HG02840 (cell line): ENCODE data around the gene NPR3.

Experiments
- ATAC-seq: cut with Tn5 transposase; IDR thresholded peaks from one replicate; pipeline ENCODE4 v1.9.1; 2021; ENCODE audit warnings: mild to moderate bottlenecking, moderate library complexity, moderate number of reproducible peaks; ENCODE audit not compliant: unreplicated experiment, low FRiP score

NPR3 gene, protein sequence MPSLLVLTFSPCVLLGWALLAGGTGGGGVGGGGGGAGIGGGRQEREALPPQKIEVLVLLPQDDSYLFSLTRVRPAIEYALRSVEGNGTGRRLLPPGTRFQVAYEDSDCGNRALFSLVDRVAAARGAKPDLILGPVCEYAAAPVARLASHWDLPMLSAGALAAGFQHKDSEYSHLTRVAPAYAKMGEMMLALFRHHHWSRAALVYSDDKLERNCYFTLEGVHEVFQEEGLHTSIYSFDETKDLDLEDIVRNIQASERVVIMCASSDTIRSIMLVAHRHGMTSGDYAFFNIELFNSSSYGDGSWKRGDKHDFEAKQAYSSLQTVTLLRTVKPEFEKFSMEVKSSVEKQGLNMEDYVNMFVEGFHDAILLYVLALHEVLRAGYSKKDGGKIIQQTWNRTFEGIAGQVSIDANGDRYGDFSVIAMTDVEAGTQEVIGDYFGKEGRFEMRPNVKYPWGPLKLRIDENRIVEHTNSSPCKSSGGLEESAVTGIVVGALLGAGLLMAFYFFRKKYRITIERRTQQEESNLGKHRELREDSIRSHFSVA

DNA sequence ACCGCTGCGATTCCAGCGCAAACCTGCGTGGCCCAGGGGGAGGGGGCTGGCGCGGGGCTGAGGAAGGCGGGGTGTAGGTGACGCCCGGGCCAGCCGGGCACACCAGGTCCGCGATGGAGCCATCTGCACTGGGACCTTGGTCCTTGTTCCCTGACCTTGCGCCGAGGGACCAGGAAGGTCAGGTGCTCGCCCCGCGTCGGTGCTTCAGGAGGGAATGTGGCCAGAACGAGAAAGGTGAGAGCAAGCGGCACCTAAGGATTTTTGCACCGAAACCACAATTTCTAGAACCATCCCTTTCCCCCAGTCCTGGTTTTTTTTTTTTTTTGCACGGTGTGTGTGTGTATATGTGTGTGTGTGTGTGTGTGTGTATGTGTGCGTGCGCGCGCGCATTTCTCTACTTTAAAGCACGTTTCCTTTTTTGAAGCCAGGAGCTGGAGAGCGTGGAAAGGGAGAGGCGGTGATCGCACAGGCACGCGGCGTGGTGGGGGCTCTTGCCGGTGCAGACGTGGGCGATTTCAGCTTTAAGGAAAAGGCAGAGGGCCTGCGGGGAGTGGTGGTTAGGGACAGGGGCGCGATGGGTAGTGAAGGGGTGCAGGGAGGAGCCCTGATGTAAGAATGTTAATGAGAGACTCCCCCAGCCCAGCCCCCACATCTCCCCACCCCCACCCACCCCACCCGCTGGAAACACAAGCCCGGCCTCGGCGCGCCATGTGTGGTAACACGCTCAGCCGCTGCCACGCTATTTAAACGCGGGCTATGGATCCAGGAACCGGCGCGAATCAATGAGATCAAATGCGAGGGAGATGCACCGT is at the start of gene NPR3:
Gene NPR3, plus strand, starts transcription at position 772 of the 812 bp plus-strand sequence. CDS start 456 bp downstream, outside the sequence.
- ATAC-seq = no peak

DNA sequence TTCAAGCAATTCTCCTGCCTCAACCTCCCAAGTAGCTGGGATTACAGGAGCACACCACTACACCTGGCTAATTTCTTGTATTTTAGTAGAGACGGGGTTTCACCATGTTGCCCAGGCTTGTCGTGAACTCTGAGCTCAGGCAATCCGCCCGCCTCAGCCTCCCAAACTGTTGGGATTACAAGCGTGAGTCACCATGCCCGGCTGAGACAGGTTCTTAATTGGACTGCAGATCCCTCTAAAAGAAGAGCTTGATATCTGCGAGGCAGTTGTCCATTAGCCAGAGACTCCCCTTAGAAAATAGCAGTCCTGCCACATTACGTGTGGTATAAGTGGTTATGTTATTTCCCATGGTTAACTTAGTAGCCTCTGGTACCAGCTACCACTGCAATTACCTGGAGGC is 46.6 kb upstream of the NPR3 start:
- no peak for ATAC-seq

DNA sequence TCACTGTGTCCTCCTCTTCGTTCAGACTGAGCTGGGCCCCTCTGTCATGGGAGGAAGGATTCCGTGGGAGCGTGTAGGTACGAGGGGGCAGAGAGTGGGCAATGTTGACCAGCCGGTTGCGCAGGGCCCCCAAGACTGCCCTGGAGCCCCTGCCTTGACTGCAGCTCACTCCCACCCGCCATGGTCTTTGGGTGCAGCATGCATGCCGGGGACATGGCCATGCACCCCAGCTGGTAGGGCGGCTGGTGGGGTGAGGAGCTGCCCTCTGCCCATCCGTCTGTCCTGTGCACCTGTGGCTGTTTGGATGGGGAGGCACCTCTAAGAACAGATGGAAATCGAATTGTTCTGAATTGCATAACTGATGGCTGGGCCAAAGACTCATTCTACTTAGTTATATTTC is 42.6 kb upstream of the NPR3 start:
- no peak for ATAC-seq

DNA sequence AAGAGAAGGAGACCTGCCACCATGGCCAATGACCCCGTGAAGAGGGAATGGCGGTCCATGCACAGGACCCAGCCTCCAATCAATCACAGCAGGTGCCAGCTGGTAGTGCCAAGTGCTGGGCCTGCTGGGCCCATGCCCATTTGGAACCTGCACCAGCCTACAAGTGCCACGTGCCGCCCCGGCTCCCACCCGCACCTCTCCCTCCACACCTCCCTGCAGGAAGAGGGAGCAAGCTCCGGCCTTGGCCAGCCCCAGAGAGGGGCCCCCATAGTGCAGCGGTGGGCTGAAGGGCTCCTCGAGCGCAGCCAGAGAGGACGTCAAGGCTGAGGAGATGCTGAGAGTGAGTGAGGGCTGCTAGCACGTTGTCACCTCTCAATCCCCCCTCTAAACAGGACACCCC is 37.8 kb upstream of the NPR3 start:
- ATAC-seq = no peak

DNA sequence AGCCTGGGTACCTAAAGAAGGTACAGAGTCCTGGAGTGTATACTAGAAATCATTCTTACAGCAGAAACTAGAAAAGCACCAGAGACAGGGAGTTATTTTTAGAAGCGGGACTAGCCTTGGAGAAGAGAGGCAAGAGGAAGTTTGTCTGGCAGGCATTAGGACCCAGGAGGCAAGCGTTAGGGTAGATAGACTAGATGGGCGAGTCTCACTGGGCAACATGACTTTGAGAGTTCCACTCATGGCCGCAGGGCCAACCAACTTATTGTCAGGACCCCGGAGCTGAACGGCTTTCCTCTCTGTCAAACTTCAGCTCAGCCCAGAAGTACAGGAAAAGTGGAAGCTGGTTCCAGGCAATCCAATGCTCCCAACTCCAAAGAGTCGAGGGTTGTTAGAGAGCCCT is 34.1 kb upstream of the NPR3 start:
- ATAC-seq = no peak

DNA sequence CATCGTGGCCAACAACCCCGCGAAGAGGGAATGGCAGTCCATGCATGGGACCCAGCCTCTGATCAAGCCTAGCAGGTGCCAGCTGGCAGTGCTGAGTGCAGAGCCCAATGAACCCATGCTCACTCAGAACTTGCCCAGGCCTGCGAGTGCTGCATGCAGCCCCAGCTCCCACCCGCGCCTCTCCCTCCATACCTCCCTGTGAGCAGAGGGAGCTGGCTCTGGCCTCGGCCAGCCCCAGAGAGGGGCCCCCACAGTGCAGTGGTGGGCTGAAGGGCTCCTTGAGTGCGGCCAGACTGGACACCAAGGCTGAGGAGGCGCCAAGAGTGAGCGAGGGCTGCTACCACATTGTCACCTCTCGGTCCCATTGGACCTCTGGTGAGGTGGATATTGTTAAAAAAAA is 32.6 kb upstream of the NPR3 start:
- ATAC-seq = no peak

DNA sequence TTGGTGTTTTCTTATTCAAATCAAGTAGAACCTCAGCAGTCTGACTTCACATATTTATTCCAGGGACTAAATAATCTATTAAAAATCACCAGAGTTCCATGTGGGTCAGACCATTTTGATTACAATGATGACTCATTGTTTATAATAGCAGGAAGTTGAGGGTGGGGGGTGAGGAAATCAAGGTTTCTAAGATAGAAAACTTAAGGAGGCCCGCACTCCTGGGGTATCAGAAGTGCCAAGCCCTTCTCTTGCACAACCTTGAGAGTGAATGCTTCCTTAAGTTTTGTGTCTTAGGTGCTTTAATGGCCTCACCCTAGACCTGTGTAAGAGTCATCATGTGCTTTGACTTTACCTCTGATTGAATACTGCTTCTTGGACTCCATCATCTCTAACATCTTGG is 31.9 kb upstream of the NPR3 start:
- no peak for ATAC-seq

DNA sequence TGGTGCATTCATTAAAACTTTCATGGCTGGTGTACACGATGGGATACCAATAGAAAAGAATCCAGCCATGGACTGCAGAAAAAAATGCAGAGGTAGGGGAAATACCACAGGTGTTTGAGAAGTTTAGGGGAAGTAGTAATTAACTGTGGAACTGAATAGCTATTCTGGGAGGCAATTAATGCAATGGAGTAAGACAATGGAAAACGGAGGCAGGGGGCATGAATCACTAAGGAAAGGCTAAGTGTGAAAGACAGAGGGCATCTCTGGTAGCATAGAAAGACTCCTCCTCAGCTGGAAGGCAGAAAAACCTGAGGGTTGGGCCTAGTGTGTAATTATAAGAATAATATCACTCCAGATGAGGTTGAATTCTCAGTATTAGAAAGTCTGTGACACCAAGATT is 30.9 kb upstream of the NPR3 start:
- ATAC-seq = no peak

DNA sequence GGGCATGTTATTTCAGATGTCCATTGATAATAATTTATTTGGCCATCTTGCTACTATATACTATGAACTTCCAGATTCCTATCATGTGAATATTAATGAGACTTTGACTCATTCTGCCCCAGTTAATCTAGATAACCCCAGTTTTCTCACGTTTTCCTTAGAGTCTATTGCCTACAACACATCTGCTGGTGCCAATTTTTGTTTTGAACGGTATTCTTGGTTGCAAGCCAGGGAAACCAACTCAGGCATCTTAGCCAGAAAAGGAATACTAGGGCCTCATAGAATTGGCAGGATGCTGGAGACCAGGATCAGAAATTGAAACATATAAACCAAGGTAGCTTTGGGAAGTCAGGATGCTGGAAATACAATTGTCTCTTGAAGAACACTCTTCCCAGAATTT is 28.0 kb upstream of the NPR3 start:
- ATAC-seq = no peak

DNA sequence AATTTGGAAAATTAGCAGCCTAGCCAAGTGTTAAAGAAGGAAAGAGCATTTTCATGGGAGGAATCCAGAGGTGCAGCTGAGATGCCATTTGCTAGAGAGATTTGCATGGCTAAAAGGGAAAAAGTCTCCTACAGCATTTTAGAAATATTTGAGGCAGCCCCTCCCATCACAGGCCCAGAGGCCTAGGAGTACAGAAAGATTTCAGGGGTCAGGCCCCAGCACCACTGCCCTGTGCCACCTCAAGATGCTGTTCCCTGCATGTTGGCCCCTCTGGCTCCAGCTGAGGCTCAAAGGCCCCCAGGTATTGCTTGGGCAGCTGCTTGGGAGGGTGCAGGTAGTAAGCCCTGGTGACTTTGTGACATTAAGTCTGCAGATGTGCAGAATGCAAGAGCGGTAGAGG is 26.9 kb upstream of the NPR3 start:
- no peak for ATAC-seq

DNA sequence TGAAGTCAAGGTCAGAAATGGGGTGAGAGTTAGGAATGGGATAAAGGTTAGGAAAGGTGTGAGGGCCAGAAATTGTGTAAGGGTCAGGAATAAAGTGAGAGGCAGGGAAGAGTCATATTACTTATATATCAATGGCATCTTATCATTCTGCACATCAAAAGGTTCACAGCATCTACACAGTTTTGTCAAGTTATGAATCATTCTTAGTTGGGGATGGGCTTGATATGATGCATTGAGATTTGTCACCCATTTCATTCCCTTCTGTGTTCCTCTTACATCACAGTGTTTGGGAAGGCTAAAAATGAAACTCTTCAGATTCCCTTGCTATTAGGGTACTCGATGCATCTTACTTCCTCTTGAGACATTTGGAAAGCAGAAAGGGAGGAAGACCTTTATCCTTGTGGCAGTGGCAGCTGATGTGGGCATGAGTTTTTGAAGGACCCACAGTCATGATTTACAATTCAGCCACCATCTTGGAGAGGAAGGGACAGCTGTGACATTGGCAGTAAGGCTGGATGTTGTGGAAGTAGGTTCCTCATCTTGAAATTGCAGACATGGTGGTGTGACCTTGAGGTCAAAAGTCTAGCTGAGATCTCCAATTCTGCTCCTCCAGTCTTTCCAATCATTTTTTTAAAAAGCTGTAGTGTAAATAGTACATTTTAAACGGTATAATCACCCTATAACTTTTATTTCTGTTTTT is 24.2 kb upstream of the NPR3 start:
- ATAC-seq = no peak

DNA sequence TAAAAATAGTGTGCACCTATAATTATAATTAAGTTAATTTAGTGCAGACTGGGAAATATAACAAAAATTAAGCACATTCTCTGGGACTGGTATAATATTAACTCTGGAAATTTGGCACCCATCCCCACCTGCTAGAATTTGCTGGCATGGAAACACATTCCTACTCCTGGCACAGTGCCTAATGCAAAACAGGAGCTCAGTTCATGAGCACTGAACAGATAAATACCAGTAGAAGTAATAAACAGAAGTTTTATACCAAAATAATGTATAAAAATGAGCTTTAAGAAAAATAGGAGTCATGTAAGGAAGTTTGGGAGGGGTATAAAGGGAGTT is 23.7 kb upstream of the NPR3 start:
- ATAC-seq = no peak

DNA sequence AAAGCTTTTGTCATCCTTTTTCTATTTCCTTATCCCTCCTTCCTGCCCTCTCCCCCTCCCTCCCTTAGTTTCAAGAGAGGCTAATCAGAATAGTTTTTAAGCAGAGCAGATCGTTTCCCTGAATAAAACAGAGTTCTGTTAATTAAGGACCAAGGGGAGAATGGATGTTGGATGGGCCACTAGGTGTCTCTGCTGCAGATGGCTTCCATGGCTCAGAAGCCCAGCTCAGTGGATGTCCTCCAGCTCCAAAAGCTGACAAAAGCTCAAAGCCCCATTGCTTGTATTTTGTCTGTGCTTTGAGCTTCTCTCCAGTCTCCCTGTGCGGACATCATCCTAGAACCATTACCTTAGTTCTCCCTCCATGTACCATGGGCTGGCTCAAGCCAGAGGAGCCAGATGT is 21.0 kb upstream of the NPR3 start:
- ATAC-seq = no peak

DNA sequence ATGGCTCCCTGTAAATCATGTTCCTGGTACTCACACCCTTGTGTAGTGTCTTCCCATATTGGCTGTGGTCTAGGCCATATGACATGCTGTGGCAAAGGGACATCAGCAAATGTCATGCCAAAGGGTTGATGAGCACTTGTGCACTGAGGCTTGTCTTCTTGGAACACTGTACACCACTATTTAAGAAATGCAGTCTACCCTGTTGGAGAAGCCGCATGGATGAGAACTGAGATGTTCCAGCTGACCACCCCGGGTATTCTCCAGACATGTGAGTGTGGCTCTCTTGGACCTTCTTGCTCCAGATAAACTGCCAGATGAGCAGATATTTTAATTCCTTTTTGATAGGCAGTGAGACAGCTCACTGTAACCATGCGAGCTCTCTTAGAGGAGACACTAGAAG is 20.5 kb upstream of the NPR3 start:
- no peak for ATAC-seq

DNA sequence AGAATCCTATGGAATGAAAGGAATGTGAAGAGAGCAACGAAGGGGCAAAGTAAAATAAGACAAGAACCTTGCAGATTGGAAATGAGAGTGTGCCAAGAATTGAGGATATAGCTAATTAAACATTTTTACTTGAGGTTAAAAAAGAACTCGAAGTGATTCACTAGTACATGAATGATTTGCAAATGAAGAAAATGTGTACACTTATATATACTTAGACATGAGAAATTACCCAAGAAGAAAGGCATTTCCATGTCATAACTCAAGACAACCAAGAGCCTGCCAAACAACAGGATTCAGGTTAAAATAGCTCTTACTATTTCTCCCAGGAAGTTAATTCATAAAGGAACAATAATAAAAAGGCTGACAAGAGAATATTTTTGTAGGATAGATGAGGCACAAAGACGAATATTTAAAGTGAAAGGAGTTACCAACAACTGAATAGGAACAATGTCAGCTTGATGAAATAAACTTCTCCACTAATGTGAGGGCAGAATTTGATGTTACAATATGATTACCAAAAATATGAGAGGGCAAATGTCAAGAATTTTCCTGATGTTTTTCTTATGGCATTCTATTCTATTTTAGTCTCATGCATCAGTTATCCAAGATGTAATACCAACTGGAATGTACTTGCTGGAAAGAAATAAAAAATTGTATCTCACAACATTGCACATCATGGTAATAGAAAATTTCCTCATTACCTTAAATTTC is 18.9 kb upstream of the NPR3 start:
- ATAC-seq = no peak

DNA sequence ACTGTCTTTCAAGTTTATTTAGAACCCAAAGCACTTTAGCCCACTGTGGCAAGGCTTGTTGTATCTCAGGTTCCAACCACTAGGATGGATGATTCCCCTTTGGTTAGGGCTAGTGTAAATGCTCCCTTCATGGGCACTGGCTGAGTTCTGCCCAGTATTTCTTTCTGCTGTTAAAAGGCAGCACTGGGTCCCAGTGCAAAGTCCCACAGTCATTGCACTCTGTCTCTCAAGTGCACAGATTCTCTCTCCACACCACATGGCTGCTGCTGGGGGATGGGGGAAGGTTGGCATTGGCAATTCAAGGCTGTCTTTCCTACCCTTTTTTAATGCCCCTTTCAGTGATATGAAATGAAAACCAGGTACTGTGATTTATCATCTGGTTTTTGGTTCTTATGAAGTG is 7.2 kb upstream of the NPR3 start:
- ATAC-seq = no peak

DNA sequence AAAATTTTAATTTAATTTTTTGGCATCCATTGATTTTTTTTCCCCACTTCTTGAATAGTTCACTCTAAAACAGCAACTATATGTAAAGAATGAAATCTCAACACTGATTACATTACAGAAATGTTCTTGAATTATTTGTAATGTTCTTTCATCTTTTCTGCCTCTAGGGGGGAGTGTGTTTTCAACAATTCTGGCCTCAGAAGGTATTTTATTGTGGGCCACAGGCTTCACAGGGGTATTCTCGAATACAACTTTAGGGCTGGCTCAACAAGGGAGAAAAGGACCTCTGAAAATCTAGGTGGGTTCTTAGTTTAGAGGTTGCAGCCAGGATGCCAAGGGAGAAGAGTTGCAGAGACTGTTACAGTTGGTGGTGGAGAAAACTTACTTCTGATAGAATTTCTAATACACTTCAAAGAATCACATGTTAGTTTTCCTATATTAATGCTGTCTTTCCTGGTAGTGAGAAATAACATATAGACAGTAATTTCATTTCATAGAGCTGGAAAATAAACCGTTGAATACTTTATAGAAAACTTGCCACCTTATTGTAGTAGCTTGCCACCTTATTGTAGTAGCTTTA is 3.6 kb upstream of the NPR3 start:
- no peak for ATAC-seq

DNA sequence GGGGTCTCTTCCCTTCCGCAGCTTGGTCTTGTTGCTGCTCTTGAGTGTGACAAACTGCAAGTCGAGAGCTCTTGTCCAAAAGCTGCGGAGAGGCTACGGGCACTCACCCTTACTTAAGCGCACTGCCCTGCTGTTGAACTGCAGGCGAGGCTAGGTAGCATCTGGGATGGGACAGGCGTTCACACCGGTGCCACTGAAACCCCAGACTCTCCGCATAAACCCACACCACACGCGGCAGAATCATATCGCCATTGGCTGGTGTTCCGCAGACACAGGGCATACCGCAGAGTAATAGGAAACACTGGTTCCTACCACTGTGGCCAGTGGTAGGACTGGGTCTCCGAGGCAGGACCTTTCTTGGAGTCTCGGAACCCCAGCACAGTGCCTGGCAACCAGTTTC is 2.2 kb upstream of the NPR3 start:
- ATAC-seq = no peak

DNA sequence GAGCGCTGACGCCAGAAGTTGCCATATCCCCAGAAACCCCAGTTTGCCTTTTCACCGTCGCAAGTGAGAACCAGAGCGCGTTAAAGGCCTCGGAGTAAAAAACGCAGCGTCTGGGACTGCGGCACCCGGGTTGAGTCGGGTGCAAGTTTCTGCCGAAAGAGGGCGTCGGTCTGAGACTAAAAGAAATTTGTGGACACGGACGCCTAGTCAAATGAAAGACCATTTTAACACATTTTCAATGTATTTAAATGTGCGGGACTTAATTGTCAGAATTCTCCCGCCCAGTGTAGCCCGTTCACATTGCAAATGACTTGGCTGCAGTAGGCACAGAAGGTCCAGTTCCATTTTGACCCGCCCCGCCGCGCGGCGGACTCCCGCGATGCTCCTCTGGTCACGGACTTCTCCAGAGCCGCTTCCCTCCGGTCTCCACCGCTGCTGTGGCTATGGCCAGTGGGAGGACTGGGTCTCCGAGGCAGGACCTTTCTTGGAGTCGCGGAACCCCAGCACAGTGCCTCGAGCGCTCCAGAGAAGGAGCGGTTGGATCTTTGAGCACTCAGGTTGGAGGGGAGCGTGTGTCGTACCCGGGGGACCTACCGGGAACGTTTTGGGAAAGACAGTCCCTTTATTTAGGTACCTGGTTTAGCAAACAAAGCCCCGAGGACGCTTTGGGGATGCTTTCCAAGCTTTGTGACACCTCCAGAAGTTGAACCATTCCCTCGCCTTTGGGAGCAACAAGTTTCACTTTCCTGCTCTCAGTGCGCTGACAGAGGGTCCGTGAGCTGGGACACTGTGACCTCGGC is 1.2 kb upstream of the NPR3 start:
- no peak for ATAC-seq

DNA sequence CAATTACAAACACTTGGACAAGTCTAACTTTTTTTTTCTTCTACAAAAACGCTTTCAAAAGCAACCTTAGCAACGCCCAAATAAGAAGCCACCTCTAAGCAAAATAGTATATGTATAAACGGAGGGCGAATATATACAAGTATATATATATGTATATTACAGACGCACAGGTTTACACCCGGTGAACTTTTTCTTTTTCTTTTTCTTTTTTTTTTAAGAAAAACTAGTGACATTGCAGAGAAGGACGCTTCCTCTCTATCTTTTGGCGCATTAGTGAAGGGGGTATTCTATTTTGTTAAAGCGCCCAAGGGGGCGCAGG is 200 bp downstream of the NPR3 start:
- no peak for ATAC-seq
